Adrenal gland (tissue), 12 donors: ENCODE data around the gene SUSD3. TPM values are rescaled to one million over a fixed set of nuclear protein-coding genes. Genes with fewer than 3 reads are reported as not detected.

ENCODE experiments used
- DNase-seq, 7 donors: peaks; one replicate each; pipeline ENCODE4 v3.0.0-alpha.2; 2019 to 2020
- H3K27ac ChIP-seq, 5 donors: fragments of 200-600 bp; sonication (generic) in 4 of 5; 1 replicate in 3 of 5; 2 replicates in 2 of 5; pipeline versions ENCODE4 v1.5.1 to v1.8.0; 2016 to 2020; ENCODE audit warnings: mild to moderate bottlenecking in 1 of 5
- H3K27me3 ChIP-seq: fragments of 200-600 bp; 2 replicates; pipeline ENCODE4 v1.8.0; 2021
- H3K36me3 ChIP-seq, 2 donors: fragments of 200-600 bp; replicated peaks in 1 of 2; 1 replicate in 1 of 2; 2 replicates in 1 of 2; pipeline versions ENCODE4 v1.5.1 to v1.8.0; 2018 to 2022
- H3K4me1 ChIP-seq, 2 donors: fragments of 200-600 bp; replicated peaks in 1 of 2; 1 replicate in 1 of 2; 2 replicates in 1 of 2; pipeline versions ENCODE4 v1.5.1 to v1.8.0; 2018 to 2021
- H3K4me3 ChIP-seq, 4 donors: fragments of 200-600 bp; sonication (generic) in 3 of 4; one replicate each; pipeline ENCODE4 v1.5.1; 2016 to 2018
- H3K9me3 ChIP-seq, 3 donors: fragments of 200-600 bp; sonication (generic) in 1 of 3; replicated peaks in 1 of 3; 1 replicate in 2 of 3; 2 replicates in 1 of 3; pipeline versions ENCODE4 v1.5.1 to v1.8.0; 2016 to 2021
- CTCF ChIP-seq, 6 experiments: fragments of 450-650 bp in 4 of 6; fragments of 200-600 bp in 2 of 6; sonication (generic) in 1 of 6; IDR thresholded peaks; 1 replicate in 5 of 6; 2 replicates in 1 of 6; pipeline versions ENCODE4 v1.5.1 to v1.8.0; 2016 to 2021; ENCODE audit warnings: antibody characterized with exemption in 6 of 6, mild to moderate bottlenecking in 2 of 6, moderate library complexity in 1 of 6
- POLR2A ChIP-seq, 2 donors: fragments of 450-650 bp; IDR thresholded peaks; one replicate each; pipeline ENCODE4 v1.6.1; 2017; ENCODE audit warnings: antibody characterized with exemption in 2 of 2, mild to moderate bottlenecking in 2 of 2, moderate library complexity in 1 of 2
- WGBS, 4 donors: extraction: QIAGEN DNeasy Blood & Tissue Kit in 2 of 4; methylation state at CpG; one replicate each; pipeline versions ENCODE4 v1.1.5 to v1.1.7; 2013 to 2017; 5-methylcytosine and 5-hydroxymethylcytosine counted together
- intact Hi-C, 2 donors: fragments of 100-400 bp; cut with DNase I; formaldehyde crosslinking; loops; one replicate each; pipeline versions ENCODE4 v1.14.1 to v1.15.0; 2022 to 2023
- polyA plus RNA-seq, 3 donors: library from polyadenylated mRNA; stranded (reverse); fragments of 200-250 nt in 2 of 3; fragments of 350-450 nt in 1 of 3; fragmentation: Illumina TruSeq in 1 of 3; extraction: RNeasy Lipid Tissue Mini Kit (QIAGEN cat#74804) in 1 of 3; gene quantifications; one replicate each; pipeline ENCODE4 v1.2.3, GENCODE V29; 2013 to 2014
- total RNA-seq, 9 donors: library from RNA; depleted of rRNA in 4 of 9; stranded (reverse); fragments of >200 nt in 4 of 9; fragments of 120-200 nt in 1 of 9; fragmentation: NEBNext Ultra II Directional in 1 of 9; extraction: Animal tissue kit (Norgen Biotek cat#: 25700) in 1 of 9; gene quantifications; one replicate each; pipeline versions ENCODE4 v1.1.0 to v1.2.4, GENCODE V29; 2013 to 2023
- donor health status: healthy with polysubstance abuse.
- donor health status: Bipolar disorder and iron deficiency.
- donor health status: DM: yes; HTN: yes; CAD: no.
- donor health status: DM: no; HTN: no; CAD: no.
- donor health status: DM: no; HTN: no; CAD: no.
- donor health status: DM: yes; HTN: yes; CAD: no.

The SUSD3 gene
- total and polyA plus RNA-seq, 12 donors: 0.60 to 4.9 (median 2.7) TPM

- TF ChIP-seq CTCF (IDR thresholded peaks at IDR 0.05) (no peak), POLR2A (IDR thresholded peaks at IDR 0.05) (no peak)
- no peaks in the 10 kb centered on the region for H3K9me3 ChIP-seq
- DNase-seq: peak in 2 of 7 donors; percentile 29 to 45
- no peaks in the 10 kb centered on the region for H3K27me3 ChIP-seq
- no peak overlapping the region for H3K4me3 ChIP-seq
- no peak overlapping the region for H3K27ac ChIP-seq
- intact Hi-C loops: no loop called here
- WGBS, 4 donors: 67 to 76% (median 71%) methylated on average over 7 to 9 of the region's 9 CpGs
- no peaks in the 10 kb centered on the region for H3K36me3 ChIP-seq
- no peaks in the 10 kb centered on the region for H3K4me1 ChIP-seq
Observed at GRCh38 chr9:93030642-93031628, 27.6 kb upstream of the SUSD3 start.

- Histone ChIP-seq H3K4me1 (no peaks in the 10 kb centered on the region), H3K4me3 (no peak overlapping the region), H3K36me3 (no peaks in the 10 kb centered on the region), H3K9me3 (no peaks in the 10 kb centered on the region), H3K27ac (no peak overlapping the region), H3K27me3 (no peaks in the 10 kb centered on the region)
- intact Hi-C loops: no loop called here
- DNase-seq: no peak
- WGBS, 4 donors: 61 to 69% (median 63%) methylated on average over 10 of the region's 10 CpGs
- no peak for TF ChIP-seq CTCF (IDR thresholded peaks at IDR 0.05)
- no peak for TF ChIP-seq POLR2A (IDR thresholded peaks at IDR 0.05)
Observed at GRCh38 chr9:93031629-93032430, 26.7 kb upstream of the SUSD3 start.

DNA sequence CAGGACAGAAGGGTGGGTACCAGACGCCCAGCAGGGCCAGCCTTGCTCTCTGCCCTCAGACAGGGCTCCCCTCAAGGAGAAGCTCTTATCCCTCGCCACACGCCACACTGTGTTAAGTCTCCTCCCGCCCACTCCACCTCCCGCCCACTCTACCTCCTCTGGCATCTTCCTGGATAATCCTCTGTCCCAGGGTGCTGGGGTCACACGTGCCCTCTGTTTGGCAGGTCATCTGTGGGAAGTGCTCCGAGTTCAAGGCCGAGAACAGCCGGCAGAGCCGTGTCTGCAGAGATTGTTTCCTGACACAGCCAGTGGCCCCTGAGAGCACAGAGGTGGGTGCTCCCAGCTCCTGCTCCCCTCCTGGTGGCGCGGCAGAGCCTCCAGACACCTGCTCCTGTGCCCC lies 26.0 kb upstream of the SUSD3 start:
- intact Hi-C loops: no loop called here
- H3K9me3 ChIP-seq: no peaks in the 10 kb centered on the region
- no peak overlapping the region for H3K4me3 ChIP-seq
- no peaks in the 10 kb centered on the region for H3K27me3 ChIP-seq
- H3K36me3 ChIP-seq: no peaks in the 10 kb centered on the region
- no peak overlapping the region for H3K27ac ChIP-seq
- TF ChIP-seq CTCF (IDR thresholded peaks at IDR 0.05): no peak
- TF ChIP-seq POLR2A (IDR thresholded peaks at IDR 0.05): no peak
- H3K4me1 ChIP-seq: no peaks in the 10 kb centered on the region
- no peak for DNase-seq
- 69 to 83% (median 78%) methylated on average over 8 to 12 of the region's 12 CpGs for WGBS, 4 donors

GRCh38 chr9:93033531-93033930 lies 25.0 kb upstream of the SUSD3 start:
- no peaks in the 10 kb centered on the region for H3K27me3 ChIP-seq
- 54 to 75% (median 60%) methylated on average over 6 of the region's 6 CpGs for WGBS, 4 donors
- TF ChIP-seq CTCF (IDR thresholded peaks at IDR 0.05): no peak
- no peak for TF ChIP-seq POLR2A (IDR thresholded peaks at IDR 0.05)
- H3K27ac ChIP-seq: no peak overlapping the region
- H3K4me1 ChIP-seq: no peaks in the 10 kb centered on the region
- no peak for DNase-seq
- H3K4me3 ChIP-seq: no peak overlapping the region
- H3K36me3 ChIP-seq: no peaks in the 10 kb centered on the region
- H3K9me3 ChIP-seq: no peaks in the 10 kb centered on the region
- intact Hi-C loops: no loop called here
